ENCODE results near the gene DNAJC15.

Gene DNAJC15

DNA sequence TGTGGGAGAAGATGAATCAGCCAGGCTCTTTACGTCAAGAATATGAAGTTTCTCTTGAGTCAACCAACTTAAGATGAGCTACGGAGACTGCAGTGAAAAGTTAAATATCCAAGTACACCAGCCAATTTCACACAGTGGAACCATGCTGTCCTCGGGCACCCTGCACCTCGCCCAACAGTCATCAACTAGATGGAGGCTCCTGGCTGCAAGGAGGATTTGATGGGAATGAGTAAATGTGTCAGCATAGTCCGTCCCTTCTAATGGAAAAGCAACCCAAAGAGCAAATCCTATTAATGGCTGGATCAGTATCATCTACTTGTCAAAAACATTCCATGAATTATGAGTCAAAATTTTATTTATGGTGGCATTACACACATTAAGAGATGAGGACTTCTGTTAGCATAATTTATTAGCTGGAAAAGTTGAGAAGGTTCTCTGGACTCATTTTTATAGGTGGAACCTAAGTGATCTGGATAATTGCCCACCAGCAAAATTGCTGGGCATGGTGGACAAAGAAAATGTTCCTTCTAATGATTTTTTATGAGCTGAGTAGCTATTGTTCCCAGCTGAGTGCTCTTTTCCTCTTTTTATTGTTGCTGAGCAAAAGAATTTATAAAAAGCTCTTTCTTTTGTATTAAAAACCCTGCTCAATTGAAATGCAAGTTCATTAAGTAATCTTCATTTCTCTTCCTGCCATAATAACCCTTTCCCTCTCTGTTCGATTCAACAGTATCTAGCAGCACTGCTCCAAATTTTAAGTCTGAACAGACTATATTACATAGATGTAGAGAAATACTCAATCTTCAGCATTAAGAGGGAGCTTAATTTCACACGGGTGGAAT lies 88.4 kb downstream of the DNAJC15 start:
- ChIA-PET POLR2A (no interaction called here), CTCF (interaction anchor here (1.1 to 2.1 kb wide), 2 partner anchors 15 to 142 kb away, joined by 5 read pairs; no protein-coding TSS in a partner anchor)
- TF ChIP-seq, protein P1, sequence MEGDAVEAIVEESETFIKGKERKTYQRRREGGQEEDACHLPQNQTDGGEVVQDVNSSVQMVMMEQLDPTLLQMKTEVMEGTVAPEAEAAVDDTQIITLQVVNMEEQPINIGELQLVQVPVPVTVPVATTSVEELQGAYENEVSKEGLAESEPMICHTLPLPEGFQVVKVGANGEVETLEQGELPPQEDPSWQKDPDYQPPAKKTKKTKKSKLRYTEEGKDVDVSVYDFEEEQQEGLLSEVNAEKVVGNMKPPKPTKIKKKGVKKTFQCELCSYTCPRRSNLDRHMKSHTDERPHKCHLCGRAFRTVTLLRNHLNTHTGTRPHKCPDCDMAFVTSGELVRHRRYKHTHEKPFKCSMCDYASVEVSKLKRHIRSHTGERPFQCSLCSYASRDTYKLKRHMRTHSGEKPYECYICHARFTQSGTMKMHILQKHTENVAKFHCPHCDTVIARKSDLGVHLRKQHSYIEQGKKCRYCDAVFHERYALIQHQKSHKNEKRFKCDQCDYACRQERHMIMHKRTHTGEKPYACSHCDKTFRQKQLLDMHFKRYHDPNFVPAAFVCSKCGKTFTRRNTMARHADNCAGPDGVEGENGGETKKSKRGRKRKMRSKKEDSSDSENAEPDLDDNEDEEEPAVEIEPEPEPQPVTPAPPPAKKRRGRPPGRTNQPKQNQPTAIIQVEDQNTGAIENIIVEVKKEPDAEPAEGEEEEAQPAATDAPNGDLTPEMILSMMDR (IDR thresholded peaks at IDR 0.05; ENCODE audit: insufficient read depth, low read length, missing control alignments) = no peak
- no peak for DNase-seq (ENCODE audit: low read depth, low spot score)
- H3K4me3 ChIP-seq (ENCODE audit: low read depth, low read length) = no peak overlapping the region

DNA sequence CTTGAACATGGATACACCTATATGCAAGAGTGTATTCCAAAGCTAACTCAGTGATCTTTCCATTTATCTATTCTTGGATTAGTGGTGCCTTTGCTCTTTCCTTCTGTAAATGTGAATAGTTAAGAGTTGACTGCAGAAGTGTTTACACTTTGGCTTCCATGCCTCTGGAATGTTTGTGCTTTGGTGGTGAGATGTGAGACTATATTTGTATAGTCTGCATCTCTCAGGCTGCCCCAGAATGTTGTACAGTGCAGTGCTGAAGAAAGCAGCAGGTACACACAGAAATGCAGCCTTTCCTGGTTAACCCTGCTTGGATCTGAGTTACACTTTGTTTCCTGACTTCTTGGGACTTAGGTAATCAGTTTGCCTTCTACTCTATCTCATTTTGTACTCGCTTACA lies 90.2 kb downstream of the DNAJC15 start:
- DNase-seq (ENCODE audit: low read depth, low spot score) = peak; percentile 23
- CTCF ChIA-PET = no interaction called here
- TF ChIP-seq, protein P1 (IDR thresholded peaks at IDR 0.05; ENCODE audit: insufficient read depth, low read length, missing control alignments) = no peak
- POLR2A ChIA-PET = no interaction called here
- no peak overlapping the region for H3K4me3 ChIP-seq (ENCODE audit: low read depth, low read length)

DNA sequence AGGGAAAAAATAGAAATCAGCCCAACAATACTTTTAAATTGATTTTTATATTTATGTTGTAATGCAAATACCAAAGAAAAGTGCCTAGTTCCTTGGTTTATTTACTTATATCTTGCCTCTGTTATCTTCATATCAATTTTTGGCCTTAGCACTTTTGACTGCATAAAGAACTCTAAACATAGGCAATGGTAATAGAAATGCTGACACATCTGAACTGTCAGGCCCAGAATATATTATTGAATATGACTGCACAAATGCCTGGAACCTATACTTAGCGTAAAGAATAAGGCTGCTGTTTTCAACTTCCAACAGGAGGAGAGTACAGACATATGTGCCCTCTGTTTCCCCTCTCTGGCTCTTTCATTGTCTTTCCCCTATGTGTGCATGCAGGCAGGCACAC lies 91.1 kb downstream of the DNAJC15 start:
- no peak for DNase-seq (ENCODE audit: low read depth, low spot score)
- H3K4me3 ChIP-seq (ENCODE audit: low read depth, low read length) = no peak overlapping the region
- CTCF ChIA-PET = no interaction called here
- POLR2A ChIA-PET = no interaction called here
- TF ChIP-seq, protein P1 (IDR thresholded peaks at IDR 0.05; ENCODE audit: insufficient read depth, low read length, missing control alignments) = no peak

DNA sequence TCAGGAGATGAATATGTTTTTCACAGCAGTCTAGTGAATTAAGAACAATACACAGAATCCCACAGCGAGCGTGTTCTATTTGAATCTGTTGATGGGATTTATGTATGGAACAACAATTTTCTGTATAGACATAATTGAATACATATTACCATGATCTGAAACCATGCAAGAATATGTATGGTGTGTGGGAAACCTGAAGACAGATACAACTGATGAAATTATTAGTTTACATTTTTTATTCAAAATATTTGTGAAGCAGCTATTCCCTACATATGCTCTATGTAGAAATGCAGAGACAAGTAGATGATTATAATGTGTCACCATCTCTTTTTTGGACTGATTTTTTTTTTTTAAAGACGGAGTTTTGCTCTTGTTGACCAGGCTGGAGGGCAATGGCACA lies 91.8 kb downstream of the DNAJC15 start:
- CTCF ChIA-PET = no interaction called here
- DNase-seq (ENCODE audit: low read depth, low spot score) = no peak
- POLR2A ChIA-PET = no interaction called here
- no peak overlapping the region for H3K4me3 ChIP-seq (ENCODE audit: low read depth, low read length)
- TF ChIP-seq, protein P1 (IDR thresholded peaks at IDR 0.05; ENCODE audit: insufficient read depth, low read length, missing control alignments) = no peak

DNA sequence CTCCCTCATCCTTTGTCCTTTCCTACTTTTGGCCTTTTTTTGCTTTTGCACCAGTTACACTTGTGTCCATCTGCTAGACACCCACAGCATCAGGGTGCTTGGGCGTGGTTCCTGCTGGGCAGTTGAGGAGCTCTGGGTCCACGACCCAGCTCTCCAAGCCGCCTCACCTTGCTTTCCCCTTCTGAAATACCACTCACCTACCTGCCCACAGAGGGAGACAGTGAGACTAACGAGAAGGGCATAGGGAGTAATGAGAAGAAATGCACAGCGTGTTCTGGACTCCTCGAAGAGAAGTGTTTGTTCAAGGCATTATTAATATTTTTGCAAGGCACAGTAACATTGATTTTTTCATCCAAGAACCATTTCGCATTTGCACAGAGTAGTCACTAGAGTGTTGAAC lies 92.9 kb downstream of the DNAJC15 start:
- ChIA-PET POLR2A (no interaction called here), CTCF (no interaction called here)
- no peak overlapping the region for H3K4me3 ChIP-seq (ENCODE audit: low read depth, low read length)
- TF ChIP-seq, protein P1 (IDR thresholded peaks at IDR 0.05; ENCODE audit: insufficient read depth, low read length, missing control alignments) = no peak
- DNase-seq (ENCODE audit: low read depth, low spot score) = no peak

DNA sequence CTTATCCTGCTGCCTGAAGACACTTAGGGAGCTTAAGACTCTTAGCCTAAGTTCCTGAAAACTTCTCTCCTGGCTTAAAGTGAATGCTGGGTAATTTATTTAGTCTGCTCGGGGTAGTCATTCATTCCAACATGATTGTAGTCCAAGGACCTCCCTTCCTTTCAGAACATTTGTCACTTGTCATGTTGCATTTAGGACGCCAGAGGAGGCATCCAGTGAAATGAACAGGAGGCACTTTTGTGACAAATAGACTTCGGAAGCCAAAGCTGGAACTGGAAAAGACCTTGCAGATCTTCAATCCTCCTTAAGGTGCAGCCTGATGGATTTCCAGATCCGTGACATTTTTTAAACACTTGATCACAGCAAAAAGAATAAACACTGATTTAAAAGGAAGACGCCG lies 95.1 kb downstream of the DNAJC15 start:
- CTCF ChIA-PET = no interaction called here
- POLR2A ChIA-PET = no interaction called here
- H3K4me3 ChIP-seq (ENCODE audit: low read depth, low read length) = no peak overlapping the region
- TF ChIP-seq, protein P1 (IDR thresholded peaks at IDR 0.05; ENCODE audit: insufficient read depth, low read length, missing control alignments) = no peak
- no peak for DNase-seq (ENCODE audit: low read depth, low spot score)
